GM12801 (cell line): ENCODE measurements around the gene NOX3.

Source experiments
- TF ChIP-seq, protein P1 (sequence below): IDR thresholded peaks from one replicate; pipeline ENCODE4 v1.5.1; 2011; ENCODE audit warnings: control low read depth; ENCODE audit not compliant: insufficient read length; ENCODE audit errors: extremely low read depth

NOX3 gene, protein sequence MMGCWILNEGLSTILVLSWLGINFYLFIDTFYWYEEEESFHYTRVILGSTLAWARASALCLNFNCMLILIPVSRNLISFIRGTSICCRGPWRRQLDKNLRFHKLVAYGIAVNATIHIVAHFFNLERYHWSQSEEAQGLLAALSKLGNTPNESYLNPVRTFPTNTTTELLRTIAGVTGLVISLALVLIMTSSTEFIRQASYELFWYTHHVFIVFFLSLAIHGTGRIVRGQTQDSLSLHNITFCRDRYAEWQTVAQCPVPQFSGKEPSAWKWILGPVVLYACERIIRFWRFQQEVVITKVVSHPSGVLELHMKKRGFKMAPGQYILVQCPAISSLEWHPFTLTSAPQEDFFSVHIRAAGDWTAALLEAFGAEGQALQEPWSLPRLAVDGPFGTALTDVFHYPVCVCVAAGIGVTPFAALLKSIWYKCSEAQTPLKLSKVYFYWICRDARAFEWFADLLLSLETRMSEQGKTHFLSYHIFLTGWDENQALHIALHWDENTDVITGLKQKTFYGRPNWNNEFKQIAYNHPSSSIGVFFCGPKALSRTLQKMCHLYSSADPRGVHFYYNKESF

DNA sequence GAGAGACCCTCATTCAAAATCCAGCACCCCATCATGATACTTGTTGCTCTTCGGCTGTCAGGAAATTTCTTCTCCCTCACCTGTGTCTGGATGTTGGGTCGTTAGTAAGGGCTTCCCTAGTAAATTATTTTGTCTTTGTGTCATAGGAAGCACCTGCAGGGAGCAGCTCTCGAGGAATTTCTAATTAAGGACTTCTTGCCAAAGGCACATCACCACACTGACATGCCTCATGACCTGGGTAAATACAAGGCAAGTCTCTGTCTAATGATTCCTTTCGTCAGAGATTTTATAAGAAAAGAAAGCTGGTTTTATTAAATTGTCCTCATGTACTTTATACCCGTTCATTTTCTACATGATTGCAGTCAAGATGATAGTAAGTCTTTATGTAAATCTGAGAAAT, at the start of gene NOX3:
Gene NOX3 (minus strand): TSS at position 74 of the 400 bp plus-strand sequence. CDS start 39 bp downstream, at position 35.
- TF ChIP-seq, protein P1, sequence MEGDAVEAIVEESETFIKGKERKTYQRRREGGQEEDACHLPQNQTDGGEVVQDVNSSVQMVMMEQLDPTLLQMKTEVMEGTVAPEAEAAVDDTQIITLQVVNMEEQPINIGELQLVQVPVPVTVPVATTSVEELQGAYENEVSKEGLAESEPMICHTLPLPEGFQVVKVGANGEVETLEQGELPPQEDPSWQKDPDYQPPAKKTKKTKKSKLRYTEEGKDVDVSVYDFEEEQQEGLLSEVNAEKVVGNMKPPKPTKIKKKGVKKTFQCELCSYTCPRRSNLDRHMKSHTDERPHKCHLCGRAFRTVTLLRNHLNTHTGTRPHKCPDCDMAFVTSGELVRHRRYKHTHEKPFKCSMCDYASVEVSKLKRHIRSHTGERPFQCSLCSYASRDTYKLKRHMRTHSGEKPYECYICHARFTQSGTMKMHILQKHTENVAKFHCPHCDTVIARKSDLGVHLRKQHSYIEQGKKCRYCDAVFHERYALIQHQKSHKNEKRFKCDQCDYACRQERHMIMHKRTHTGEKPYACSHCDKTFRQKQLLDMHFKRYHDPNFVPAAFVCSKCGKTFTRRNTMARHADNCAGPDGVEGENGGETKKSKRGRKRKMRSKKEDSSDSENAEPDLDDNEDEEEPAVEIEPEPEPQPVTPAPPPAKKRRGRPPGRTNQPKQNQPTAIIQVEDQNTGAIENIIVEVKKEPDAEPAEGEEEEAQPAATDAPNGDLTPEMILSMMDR: no peak

DNA sequence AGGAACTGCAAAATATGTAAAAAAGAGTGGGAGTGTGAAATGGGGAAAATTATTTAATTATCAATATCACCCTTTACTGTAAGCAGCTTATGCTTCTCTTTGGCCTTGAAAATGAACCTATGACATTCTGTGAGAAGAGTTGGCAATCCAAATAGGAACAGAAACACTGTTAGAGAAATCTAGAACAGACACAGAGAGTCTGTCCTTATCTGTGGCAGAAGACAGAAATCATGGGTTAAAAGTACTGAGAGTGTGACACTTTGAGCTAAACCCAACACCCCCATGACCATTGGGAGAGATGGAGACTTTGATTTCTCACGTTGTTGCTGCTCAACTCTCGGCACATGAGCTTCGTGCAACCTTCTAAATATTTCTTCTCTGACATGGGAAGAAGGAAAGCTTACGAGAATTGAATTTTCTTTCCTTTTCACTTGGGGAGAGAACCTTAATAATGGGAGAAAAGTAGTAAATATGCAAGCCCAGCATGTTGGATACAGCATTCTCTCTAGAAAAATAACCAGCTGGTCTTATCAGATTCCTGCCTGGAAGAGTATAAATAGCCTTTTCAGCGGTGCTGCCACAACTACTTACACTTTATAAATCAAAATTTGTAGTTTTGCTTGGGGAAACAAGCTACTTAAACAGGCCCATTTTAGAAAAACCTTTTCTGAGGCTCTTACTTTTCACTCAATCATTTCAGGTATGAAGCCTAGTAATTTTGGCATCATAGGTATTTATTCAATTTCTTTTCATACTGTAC, 49.4 kb upstream of the NOX3 start:
- TF ChIP-seq, protein P1: no peak

DNA sequence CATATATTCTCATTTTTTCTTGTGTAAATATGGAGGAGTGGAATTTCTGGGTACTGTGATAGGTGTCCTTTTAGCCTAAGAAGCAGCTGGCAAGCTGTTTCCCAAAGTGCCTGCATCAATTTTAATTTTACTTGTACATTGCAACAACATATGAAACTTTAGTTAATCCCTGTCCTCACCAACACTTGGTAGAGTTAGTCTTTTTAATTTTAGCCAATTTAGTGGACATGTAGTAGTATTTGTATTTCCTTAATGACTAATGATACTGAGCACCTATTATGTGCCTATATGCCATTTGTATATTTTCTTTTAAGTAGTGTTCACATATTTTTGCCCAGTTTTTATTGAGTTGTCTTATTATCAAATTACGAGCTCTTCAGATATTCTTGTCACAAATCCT, 46.8 kb upstream of the NOX3 start:
- TF ChIP-seq, protein P1: no peak

DNA sequence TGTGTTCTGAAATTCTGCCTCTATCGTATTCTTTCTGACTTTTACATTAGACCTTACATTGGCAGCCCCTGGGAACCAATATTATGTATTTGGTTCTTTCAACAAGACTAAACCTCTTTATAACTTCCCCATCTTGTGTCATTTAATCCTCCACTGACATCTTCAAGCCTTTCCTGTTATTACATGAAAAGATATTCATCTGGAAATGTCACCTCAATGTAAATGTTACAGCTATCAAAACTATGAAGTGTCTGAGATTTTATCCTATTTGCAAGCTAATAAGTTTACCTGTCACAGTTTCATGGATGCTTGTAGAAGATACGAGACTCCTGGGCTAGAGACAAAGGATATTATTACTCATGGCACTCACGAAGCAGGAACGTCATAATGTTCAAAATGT, 43.9 kb upstream of the NOX3 start:
- TF ChIP-seq, protein P1: no peak

DNA sequence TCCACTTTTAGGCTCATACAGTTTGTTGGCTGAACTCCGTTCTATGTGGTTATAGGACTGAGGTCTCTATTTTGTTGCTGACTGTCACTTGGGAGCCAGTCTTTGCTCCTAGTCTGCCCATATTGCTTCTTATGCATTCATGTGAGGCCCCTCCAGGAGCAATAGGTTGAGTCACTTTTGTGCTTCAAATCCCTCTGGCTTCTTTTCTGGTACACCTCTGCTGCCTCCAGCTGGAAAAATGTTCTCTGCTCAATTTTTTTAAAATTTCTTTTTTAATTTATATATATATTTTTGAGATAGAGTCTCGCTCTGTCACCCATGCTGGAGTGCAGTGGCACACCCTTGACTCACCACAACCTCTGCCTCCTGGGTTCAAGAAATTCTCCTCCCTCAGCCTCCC, 42.7 kb upstream of the NOX3 start:
- TF ChIP-seq, protein P1: no peak

DNA sequence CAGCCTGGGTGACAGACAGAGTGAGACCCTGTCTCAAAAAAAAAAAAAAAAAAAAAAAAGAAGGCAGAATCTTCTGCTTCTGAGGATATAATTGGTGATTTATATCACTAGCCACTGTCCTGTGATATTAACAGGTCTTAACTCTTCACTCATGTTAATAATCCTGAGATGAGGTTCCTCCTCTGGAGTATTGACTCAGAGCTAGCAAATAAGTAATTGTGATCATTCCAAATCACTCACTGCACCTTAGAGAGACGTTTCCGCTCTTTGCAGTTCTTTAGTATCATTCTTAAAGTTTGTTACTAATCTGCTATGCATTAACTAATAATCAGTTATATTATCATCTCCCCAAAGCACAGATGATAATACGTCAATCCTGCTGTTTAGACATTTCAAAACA, 41.6 kb upstream of the NOX3 start:
- TF ChIP-seq, protein P1: no peak
